OCI-M2 (cell line): ENCODE measurements around the gene SLC9A5.

Experiments used
- DNase-seq: peaks from one replicate; lab custom pipeline; 2025; ENCODE audit not compliant: unreplicated experiment; lab: John Stamatoyannopoulos, UW

The SLC9A5 gene

GRCh38 chr16:67310561-67310960 lies 61.8 kb downstream of the SLC9A5 start:
- no peak for DNase-seq

GRCh38 chr16:67311607-67312488 lies 63.1 kb downstream of the SLC9A5 start:
- DNase-seq: no peak

GRCh38 chr16:67312719-67313118 lies 63.9 kb downstream of the SLC9A5 start:
- DNase-seq: no peak

DNA sequence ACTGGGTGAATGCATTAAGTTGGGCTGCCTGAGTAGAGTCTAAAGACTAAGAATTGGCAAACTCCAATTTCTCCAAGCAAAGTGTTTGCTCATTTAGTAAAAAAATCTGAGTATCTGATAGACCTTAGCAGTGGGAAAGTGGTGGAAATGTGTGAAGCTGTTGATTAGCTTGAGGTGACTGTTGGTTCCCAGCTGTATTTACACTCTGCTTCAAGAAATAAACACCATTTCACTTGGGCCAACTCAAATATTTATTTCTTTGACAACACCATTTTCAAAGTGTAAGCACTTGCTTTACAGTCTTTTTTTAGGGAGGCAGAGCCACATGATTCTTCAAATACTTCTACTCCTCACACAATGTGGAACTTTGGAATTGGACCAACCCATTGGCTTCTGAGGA lies 69.1 kb downstream of the SLC9A5 start:
- DNase-seq: no peak
